ENCODE results near the gene KERA. TPM values are rescaled to one million over a fixed set of nuclear protein-coding genes. Genes with fewer than 3 reads are reported as not detected.
"Not testable (repeated sequence)": the region's sequence is repeated elsewhere in the genome, so short reads cannot be mapped to it uniquely, and the experiment has no call there.

Gene KERA
- total RNA-seq (2014; rRNA removed; shearing (Covaris generic)): not detected in 2 replicates
- polyA plus RNA-seq (2014; cell fraction: nucleus; rRNA removed): not detected in 2 replicates

GRCh38 chr12:91057368-91058165 lies at the start of gene KERA:
Gene KERA, minus strand, starts transcription at chr12:91058024. Its CDS starts 1,743 bp downstream, at chr12:91056281.
- no peak for DNase-seq (ENCODE audit: extremely low read depth, low read depth)

- DNase-seq (ENCODE audit: extremely low read depth, low read depth): no peak
Observed at GRCh38 chr12:91106283-91106682, 48.5 kb upstream of the KERA start.

DNA sequence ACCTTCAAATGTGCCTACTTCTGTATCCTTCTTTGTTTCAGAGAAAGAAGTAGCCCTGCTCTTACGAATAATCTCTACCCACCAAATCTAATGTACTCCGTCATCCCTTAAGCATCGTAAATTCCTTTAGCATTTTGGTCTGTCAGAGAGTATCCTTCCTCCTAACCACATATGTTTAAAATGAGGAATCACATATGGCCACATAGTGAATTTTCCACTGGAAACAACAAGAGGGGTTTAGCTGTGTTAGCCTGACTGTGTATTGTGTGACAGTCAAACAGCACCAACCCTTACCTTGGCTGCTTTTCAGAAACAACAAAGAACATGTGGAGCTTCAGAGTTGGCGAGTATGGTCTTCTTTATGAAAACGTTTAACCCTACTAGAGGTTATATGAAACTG lies 48.0 kb upstream of the KERA start:
- DNase-seq (ENCODE audit: extremely low read depth, low read depth): no peak

DNA sequence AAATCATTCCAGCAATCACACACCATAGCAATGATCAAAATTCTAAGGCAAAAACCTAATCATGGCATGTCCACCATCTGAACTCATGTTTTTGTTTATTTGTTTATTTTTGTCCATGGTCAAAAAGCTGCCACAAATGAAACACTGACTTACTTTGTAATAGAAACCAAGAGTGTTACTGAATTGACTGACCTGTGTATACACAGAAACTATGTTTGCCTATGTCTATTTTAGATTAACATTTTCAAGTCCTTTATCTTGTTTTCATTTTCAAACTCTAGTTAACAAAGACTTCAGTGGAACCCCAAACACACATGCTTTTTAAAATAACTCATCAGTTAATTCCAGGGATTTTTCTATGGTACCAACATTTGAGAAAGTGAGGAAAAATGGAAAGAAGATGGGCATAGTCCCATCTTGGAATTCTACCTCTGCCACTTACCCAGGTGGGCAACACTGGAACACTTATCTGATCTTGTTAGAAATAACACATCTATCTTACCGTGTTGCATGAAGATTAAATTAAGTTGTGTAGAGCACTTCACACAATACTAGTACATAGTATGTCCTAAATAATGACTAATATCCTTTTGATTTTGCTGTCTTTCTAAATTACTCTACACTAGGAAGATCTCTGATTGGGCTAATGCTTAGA lies 47.1 kb upstream of the KERA start:
- DNase-seq (ENCODE audit: extremely low read depth, low read depth): no peak

DNA sequence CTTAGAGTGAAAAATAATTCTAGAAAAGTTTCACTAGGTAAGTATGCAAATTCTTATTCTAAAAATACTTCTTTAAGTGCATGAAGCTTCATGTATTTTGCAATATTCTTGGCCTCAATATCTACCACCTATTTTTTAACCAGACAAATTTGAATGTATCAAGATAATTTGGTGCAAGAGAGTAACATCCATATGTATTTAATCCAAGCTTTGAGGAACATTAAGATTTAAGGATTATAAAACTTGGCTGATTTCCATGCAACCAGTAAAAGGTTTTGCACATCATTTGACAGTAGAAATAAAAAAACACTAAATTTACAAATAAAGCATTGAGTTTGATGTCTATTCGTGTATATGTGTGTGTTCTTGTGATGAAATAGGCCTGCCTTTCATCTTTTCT lies 45.8 kb upstream of the KERA start:
- DNase-seq (ENCODE audit: extremely low read depth, low read depth): no peak

GRCh38 chr12:91103101-91103500 lies 45.3 kb upstream of the KERA start:
- no peak for DNase-seq (ENCODE audit: extremely low read depth, low read depth)

DNA sequence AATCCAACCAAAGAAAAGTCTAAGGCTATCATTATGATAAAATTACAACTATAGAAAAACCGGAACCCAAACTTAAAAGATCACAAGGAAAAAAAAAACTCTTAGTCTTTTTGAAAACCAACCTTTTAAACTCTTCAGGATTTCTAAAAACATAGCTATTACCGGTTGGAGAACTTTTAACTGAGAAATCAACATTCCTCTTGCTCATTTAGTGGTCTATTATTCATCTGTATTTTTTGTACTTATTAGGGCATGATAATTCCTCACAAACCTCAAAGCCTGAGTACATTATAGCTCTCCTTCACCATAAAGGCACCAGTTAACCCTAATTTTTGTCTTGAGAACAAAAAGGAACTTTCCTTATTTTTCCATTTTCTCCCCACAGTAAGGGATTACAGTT lies 43.1 kb upstream of the KERA start:
- DNase-seq (ENCODE audit: extremely low read depth, low read depth): no peak

GRCh38 chr12:91099836-91100235 lies 42.0 kb upstream of the KERA start:
- DNase-seq (ENCODE audit: extremely low read depth, low read depth): no peak

DNA sequence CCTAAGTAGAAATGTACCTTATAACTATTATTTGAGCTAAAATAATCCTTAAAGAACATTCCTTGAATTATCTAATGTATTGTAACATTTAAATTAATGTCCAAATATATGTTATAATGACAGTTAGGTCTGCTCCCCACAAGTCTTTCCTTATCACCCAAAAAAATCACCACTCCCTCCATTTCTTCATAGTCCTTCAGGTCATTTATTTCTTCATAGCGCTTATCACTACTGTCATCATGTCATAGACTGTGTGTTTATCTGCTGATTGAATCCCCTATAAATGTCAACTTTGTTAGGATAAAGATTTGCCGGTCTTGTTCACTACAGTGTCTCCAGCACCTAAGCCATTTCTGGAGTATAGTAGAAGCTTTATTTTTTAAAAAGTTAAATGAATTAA lies 41.5 kb upstream of the KERA start:
- DNase-seq (ENCODE audit: extremely low read depth, low read depth): no peak

DNA sequence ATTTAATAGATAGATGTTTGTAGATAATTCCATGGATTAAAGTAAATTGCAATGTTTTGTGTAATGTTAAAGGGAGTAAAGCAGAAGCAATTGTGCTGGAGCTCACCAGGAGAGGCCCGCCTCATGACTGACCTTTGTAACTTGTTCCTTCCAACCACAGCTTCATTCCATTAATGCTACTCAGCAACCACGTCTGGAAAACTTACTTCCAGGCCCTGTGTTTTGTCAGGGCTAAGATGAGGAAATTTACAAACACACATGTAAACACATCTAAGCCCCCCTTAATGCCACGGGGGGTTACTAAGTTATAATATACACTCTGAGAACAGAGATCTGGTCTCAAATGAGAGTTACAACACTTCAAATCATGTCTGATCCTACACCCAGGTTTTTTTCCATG lies 41.1 kb upstream of the KERA start:
- DNase-seq (ENCODE audit: extremely low read depth, low read depth): no peak

DNA sequence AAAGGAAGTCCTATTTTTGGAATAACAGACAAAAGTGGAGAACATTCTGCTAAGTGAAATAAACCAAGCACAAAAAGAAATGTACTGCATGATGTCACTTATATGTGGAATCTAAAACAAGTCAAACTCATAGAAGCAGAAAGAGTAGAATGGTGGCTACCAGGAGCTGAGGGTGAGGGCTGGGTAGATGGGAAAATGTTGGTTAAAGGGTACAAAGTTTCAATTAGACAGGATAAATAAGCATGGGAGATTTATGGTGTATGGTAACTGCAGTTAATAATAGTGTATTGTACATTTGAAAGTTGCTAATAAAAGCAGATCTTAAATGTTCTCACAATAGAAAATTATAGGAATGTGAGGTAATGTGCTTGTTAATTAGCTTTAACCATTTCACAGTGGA lies 40.6 kb upstream of the KERA start:
- DNase-seq (ENCODE audit: extremely low read depth, low read depth): no peak

DNA sequence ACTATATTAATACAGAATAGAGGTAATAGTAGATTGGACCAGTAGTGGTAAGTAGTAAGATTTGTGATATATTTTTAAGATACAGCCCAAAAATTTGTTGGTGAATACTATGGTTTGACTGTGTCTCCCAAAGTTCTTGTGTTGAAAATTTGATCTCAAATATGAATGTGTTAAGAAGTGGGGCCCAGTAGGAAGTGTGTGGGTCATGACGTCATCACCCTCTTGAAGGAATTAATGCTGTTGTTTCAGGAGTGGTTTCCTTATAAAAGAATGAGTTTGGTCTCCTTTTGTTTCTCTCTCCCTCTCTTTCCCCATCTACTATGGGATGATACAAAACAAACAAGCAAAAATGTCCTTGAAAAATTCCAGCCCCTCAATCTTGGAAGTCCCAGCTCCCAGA lies 37.1 kb upstream of the KERA start:
- no peak for DNase-seq (ENCODE audit: extremely low read depth, low read depth)

- DNase-seq (ENCODE audit: extremely low read depth, low read depth): no peak
Observed at GRCh38 chr12:91094032-91094662, 36.3 kb upstream of the KERA start.

- DNase-seq (ENCODE audit: extremely low read depth, low read depth): no peak
Observed at GRCh38 chr12:91093341-91093740, 35.5 kb upstream of the KERA start.

DNA sequence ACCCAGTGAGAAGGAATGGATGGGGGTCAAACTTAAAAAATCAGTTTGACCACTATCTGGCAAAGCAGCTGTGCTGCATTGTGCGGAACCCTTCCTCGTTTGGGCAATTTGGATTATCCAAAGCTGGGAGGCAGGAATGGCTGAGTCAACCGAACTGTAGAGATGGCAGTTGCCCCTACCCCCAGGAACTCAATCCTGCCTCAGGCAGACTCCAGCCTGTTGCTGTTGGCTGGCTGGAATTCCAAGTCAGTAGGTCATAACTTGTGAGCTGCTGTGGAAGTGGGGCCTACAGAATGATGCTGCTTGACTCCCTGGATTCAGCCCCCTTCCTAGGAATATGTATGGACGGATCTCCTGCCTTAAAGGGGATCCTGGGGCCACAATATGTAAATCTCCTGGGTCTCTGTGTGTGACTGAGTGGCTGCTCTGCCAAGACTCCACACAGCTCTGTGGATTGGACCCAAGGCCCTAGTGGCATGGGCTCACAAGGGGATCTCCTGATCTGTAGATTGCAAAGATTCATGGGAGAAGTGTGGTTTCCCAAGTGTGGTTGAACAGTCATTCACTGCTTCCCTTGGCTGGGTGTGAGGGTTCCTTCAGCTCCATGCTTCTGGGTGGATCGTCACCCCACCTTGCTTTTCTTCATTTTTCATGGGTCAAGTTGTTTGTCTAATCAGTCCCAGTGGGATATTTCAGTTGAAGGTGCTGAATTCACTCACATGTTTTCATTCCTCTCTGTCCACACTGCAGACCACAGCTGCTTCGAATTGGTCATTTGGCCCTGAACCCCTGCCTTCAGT lies 34.3 kb upstream of the KERA start:
- DNase-seq (ENCODE audit: extremely low read depth, low read depth): no peak

GRCh38 chr12:91089953-91090352 lies 32.1 kb upstream of the KERA start:
- not testable (repeated sequence) for DNase-seq (ENCODE audit: extremely low read depth, low read depth)

DNA sequence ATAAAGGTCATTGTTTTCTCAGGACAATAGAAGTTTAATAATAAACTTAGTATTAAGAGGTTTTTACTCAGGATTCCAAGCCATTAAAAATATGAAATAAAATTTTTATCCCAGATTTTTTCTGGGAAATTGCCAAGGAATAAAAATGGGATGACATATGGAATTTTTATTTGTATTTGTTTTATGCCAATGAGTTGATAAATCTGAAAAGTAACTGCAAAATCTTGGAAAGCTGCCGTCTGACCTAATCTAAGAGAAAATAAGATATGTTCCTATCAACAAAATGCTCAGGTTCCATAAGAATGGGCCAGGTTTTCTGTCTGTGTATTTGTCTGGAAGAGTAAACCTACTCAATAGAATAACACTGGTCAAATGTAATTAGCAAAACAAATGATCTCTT lies 22.2 kb upstream of the KERA start:
- DNase-seq (ENCODE audit: extremely low read depth, low read depth): no peak

GRCh38 chr12:91078501-91078900 lies 20.7 kb upstream of the KERA start:
- no peak for DNase-seq (ENCODE audit: extremely low read depth, low read depth)

DNA sequence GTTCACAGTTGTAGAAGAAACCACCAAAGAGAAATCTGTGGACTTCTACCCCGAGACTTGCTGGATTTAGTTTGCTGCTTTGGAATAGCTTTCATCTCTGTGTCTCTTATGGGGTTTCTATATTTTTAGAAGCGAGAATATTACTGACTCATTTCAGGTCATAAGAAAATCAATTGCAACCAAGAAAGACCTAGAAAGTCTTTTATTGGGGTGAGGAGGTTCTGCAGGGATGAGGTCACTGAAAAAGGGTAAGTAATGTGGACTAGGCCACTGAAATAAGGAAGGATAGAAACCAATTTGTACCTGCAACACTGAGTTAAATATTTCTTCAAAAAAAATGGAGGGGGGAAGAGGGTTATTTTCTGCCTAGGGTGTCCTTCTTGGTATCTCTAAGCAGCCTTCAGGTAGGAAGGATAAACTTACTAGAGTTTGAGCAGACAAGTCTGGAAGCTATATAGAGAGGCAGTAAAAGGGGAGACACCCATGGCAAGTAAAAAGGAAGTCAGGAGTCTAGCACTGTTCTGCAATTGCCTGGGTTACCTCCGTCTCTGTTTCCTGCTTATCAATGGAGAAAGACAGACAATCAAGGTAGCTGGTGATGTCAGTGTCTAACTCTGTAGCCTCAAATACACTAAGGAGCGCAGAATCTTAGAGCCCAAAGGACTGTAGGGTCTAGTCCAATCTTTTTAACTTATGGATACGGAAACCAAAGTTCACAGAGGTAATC lies 19.6 kb upstream of the KERA start:
- DNase-seq (ENCODE audit: extremely low read depth, low read depth): no peak

DNA sequence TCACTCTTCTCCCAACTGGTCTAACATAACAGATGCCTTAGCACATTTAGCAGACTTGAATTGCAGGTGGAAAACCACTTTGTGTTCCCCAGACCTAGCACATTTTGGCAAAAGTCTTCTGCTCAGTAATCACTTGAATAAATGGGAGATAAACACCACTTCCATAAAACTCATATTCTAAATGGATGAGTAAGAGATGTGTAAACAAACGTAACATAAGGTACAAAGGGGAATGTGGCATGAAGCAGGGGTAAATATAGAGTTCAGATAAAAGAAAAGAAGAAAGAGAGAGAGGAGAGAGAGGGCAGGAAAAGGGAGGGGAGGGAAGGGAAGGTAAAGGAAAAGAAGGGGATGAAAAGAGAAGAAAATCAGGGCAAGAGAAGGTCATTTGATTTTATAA lies 17.0 kb upstream of the KERA start:
- no peak for DNase-seq (ENCODE audit: extremely low read depth, low read depth)
